Trophoblast cell (in vitro differentiated cells and primary cell): ENCODE results near the gene SPATC1L.

Experiments used
- DNase-seq, 2 donors: peaks; one replicate each; pipeline ENCODE4 v3.0.0-alpha.2; 2016
- H2AFZ ChIP-seq: 2 replicates; pipeline ENCODE4 v1.6.1; 2013; ENCODE audit warnings: low read length, moderate library complexity, mild to moderate bottlenecking; ENCODE audit not compliant: insufficient read depth, poor library complexity
- H2AK5ac ChIP-seq: 2 replicates; pipeline ENCODE4 v1.6.1; 2013; ENCODE audit warnings: mild to moderate bottlenecking, low read length
- H2BK120ac ChIP-seq: 2 replicates; pipeline ENCODE4 v1.6.1; 2013; ENCODE audit warnings: low read length, mild to moderate bottlenecking, moderate library complexity; ENCODE audit not compliant: insufficient read depth, poor library complexity
- H2BK12ac ChIP-seq: 2 replicates; pipeline ENCODE4 v1.6.1; 2013; ENCODE audit warnings: mild to moderate bottlenecking, low read length, moderate library complexity
- H2BK5ac ChIP-seq: 2 replicates; pipeline ENCODE4 v1.6.1; 2013; ENCODE audit warnings: low read length, low read depth, moderate library complexity, mild to moderate bottlenecking; ENCODE audit not compliant: poor library complexity
- H3K14ac ChIP-seq: 2 replicates; pipeline ENCODE4 v1.6.1; 2013; ENCODE audit warnings: mild to moderate bottlenecking, low read length
- H3K18ac ChIP-seq: 2 replicates; pipeline ENCODE4 v1.6.1; 2013; ENCODE audit warnings: mild to moderate bottlenecking, low read length
- H3K23ac ChIP-seq: 2 replicates; pipeline ENCODE4 v1.6.1; 2013; ENCODE audit warnings: low read length
- H3K27ac ChIP-seq: 2 replicates; pipeline ENCODE4 v1.5.1; 2013; ENCODE audit warnings: low read depth, mild to moderate bottlenecking, inconsistent platforms, low read length, moderate library complexity
- H3K27me3 ChIP-seq: 2 replicates; pipeline ENCODE4 v1.6.1; 2013; ENCODE audit warnings: inconsistent platforms, mild to moderate bottlenecking, low read length, moderate library complexity; ENCODE audit not compliant: insufficient read depth
- H3K36me3 ChIP-seq, 2 experiments: 1 replicate in 1 of 2; 2 replicates in 1 of 2; pipeline ENCODE4 v1.6.1; 2013; ENCODE audit warnings: low read length in 2 of 2, mild to moderate bottlenecking in 2 of 2, moderate library complexity in 1 of 2; ENCODE audit not compliant: insufficient read depth in 2 of 2, control insufficient read depth in 1 of 2
- H3K4ac ChIP-seq: 2 replicates; pipeline ENCODE4 v1.6.1; 2013; ENCODE audit warnings: low read depth, mild to moderate bottlenecking, low read length, moderate library complexity
- H3K4me1 ChIP-seq, 2 experiments: 1 replicate in 1 of 2; 2 replicates in 1 of 2; pipeline ENCODE4 v1.6.1; 2013; ENCODE audit warnings: low read length in 2 of 2, mild to moderate bottlenecking in 2 of 2, moderate library complexity in 1 of 2; ENCODE audit not compliant: insufficient read depth in 2 of 2, control insufficient read depth in 1 of 2
- H3K4me2 ChIP-seq: 2 replicates; pipeline ENCODE4 v1.6.1; 2013; ENCODE audit warnings: inconsistent platforms, mild to moderate bottlenecking, low read length, moderate library complexity
- H3K4me3 ChIP-seq: 2 replicates; pipeline ENCODE4 v1.5.1; 2013; ENCODE audit warnings: mild to moderate bottlenecking, low read depth, low read length, inconsistent platforms
- H3K79me1 ChIP-seq: one replicate; pipeline ENCODE4 v1.6.1; 2013; ENCODE audit warnings: low read length
- H3K79me2 ChIP-seq: 2 replicates; pipeline ENCODE4 v1.6.1; 2013; ENCODE audit warnings: low read length, mild to moderate bottlenecking; ENCODE audit not compliant: control insufficient read depth, insufficient read depth, poor library complexity
- H3K9ac ChIP-seq: 2 replicates; pipeline ENCODE4 v1.6.1; 2013; ENCODE audit warnings: mild to moderate bottlenecking, low read length
- H3K9me3 ChIP-seq: 2 replicates; pipeline ENCODE4 v1.6.1; 2013; ENCODE audit warnings: low read depth, mild to moderate bottlenecking, control low read depth, inconsistent platforms, low read length; ENCODE audit not compliant: insufficient read depth
- H4K12ac ChIP-seq: 2 replicates; pipeline ENCODE4 v1.6.1; 2013; ENCODE audit warnings: low read depth, mild to moderate bottlenecking, low read length, moderate library complexity
- H4K8ac ChIP-seq: 2 replicates; pipeline ENCODE4 v1.6.1; 2013; ENCODE audit warnings: low read depth, mild to moderate bottlenecking, low read length, moderate library complexity
- H4K91ac ChIP-seq: one replicate; pipeline ENCODE4 v1.6.1; 2013; ENCODE audit warnings: low read depth, mild to moderate bottlenecking, low read length, moderate library complexity
- WGBS: extraction: QIAGEN DNeasy Blood & Tissue Kit; methylation state at CpG from one replicate; pipeline ENCODE4 v1.1.7; 2013; ENCODE audit warnings: missing lambda C conversion rate; ENCODE audit not compliant: insufficient read length, insufficient coverage; ENCODE audit errors: extremely low coverage; 5-methylcytosine and 5-hydroxymethylcytosine counted together

The SPATC1L gene

DNA sequence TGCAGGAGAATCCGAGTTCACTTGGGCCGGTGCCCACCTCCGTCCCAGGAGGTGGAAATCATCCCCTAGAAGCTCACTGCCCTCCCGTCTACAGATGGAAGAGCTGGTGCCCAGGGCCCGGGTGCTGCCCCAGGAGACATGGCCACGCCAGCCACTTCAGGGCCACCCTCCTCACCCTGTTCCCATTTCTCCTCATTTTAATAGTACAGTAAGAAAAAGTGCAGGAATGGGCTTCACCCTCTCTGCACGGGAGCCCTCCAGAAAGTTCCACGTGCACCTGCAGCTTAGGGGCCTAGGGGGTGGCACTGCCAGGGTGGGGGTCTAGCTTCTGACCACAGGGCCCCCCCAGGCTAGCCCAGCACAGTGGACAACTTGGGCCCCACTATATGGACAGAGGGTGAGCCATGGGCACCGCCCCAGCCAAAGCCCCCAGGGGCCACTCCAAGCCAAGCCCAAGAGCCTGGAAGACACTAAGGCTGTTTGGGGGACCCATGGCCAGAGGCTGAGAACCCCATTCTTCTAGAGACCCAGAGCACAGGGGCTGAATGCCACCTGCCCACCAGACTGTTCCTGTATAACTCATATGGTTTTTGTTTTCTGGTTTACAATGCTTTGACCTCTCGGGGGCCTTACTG, 25.5 kb downstream of the SPATC1L start:
- H3K79me2 ChIP-seq: no peaks in the 10 kb centered on the region
- H3K9ac ChIP-seq: no peak overlapping the region
- H4K8ac ChIP-seq: no peak overlapping the region
- H3K27me3 ChIP-seq: no peaks in the 10 kb centered on the region
- peaks cover 0 to 7% of the 10 kb centered on the region in 2 experiments for H3K4me1 ChIP-seq
- H3K9me3 ChIP-seq: peaks cover 6% of the 10 kb centered on the region
- no peak overlapping the region for H2BK120ac ChIP-seq
- H4K91ac ChIP-seq: no peak overlapping the region
- no peak overlapping the region for H3K23ac ChIP-seq
- no peak overlapping the region for H2AFZ ChIP-seq
- H2BK5ac ChIP-seq: no peak overlapping the region
- H3K14ac ChIP-seq: no peak overlapping the region
- no peak overlapping the region for H4K12ac ChIP-seq
- no peak overlapping the region for H2BK12ac ChIP-seq
- no peak overlapping the region for H3K4me2 ChIP-seq
- no peak overlapping the region for H3K4ac ChIP-seq
- no peak overlapping the region for H3K27ac ChIP-seq
- no peaks in the 10 kb centered on the region for H3K79me1 ChIP-seq
- H3K18ac ChIP-seq: no peak overlapping the region
- peaks cover 10 to 12% of the 10 kb centered on the region in 2 experiments for H3K36me3 ChIP-seq
- no peak overlapping the region for H2AK5ac ChIP-seq
- H3K4me3 ChIP-seq: no peak overlapping the region
- no CpG with 5 or more reads among the region's 10 CpGs for WGBS
- no peak for DNase-seq

DNA sequence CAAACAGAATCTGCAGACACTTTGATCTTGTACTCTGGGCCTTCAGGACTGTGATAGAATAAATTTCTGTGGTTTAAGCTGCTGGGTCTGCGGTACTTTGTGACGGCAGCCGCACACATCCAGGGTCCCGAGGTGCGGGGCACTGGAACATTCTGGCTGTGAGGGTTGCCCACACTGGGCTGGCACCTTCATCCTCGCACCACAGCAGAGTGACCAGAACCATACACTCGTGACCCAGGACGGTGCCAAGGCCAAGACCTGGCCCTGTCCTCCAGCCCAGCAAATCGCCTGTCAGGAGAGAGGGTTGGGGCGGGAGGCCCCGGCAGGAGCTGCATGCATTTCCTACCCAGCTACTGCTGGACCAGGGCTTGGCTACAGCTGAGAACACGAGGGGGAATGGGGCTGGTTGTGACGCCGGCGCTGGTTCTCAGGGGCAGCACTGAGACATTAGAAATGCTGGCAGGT, 26.2 kb downstream of the SPATC1L start:
- Histone ChIP-seq H3K4me2 (no peak overlapping the region), H3K4me1 (peaks cover 5 to 12% of the 10 kb centered on the region in 2 experiments), H2AFZ (no peak overlapping the region), H3K27me3 (no peaks in the 10 kb centered on the region), H3K4ac (no peak overlapping the region), H3K18ac (no peak overlapping the region), H4K91ac (no peak overlapping the region), H4K12ac (no peak overlapping the region), H2AK5ac (no peak overlapping the region), H3K36me3 (peaks cover 10 to 12% of the 10 kb centered on the region in 2 experiments), H2BK120ac (no peak overlapping the region), H3K27ac (no peak overlapping the region), H4K8ac (no peak overlapping the region), H3K9me3 (peaks cover 6% of the 10 kb centered on the region), H2BK5ac (no peak overlapping the region), H3K14ac (no peak overlapping the region), H3K79me2 (peaks cover 2% of the 10 kb centered on the region), H2BK12ac (no peak overlapping the region), H3K23ac (no peak overlapping the region), H3K9ac (no peak overlapping the region), H3K79me1 (no peaks in the 10 kb centered on the region), H3K4me3 (no peak overlapping the region)
- DNase-seq: no peak
- WGBS: no CpG with 5 or more reads among the region's 15 CpGs

DNA sequence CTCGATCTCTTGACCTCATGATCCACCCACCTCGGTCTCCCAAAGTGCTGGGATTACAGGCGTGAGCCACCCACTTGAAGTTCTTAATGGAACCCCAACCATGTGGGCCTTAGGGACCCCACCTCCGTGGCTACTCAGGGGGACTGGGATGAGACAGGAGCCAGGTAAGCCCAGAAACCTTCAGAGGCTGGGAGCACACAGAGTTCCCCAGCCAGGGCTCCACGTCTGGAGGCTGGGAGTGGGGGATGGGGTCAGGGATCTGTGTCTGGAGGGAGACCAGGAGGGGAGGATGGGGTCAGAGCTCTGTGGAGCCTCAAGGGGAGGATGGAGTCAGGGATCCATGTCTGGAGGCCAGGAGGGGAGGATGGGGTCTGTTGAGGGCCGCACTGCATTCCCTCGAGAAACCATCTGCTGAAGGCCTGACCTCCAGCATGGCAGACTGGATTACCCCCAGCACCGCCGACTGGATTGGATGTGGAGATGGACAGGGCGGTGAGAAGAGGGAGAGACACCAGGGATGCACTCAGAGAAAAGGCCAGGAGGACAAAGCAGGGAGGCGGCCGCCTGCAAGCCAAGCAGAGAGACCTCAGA, 26.8 kb downstream of the SPATC1L start:
- H3K27ac ChIP-seq: no peak overlapping the region
- no peak for DNase-seq
- H3K27me3 ChIP-seq: no peaks in the 10 kb centered on the region
- no peaks in the 10 kb centered on the region for H3K79me1 ChIP-seq
- no peak overlapping the region for H3K4ac ChIP-seq
- H3K4me1 ChIP-seq: peaks cover 6 to 13% of the 10 kb centered on the region in 2 experiments
- H3K79me2 ChIP-seq: peaks cover 2% of the 10 kb centered on the region
- H4K8ac ChIP-seq: no peak overlapping the region
- H2BK12ac ChIP-seq: no peak overlapping the region
- H3K18ac ChIP-seq: no peak overlapping the region
- H3K14ac ChIP-seq: no peak overlapping the region
- no peak overlapping the region for H3K23ac ChIP-seq
- no peak overlapping the region for H2AFZ ChIP-seq
- no peak overlapping the region for H2BK5ac ChIP-seq
- H3K9ac ChIP-seq: no peak overlapping the region
- no peak overlapping the region for H4K12ac ChIP-seq
- no peak overlapping the region for H3K4me2 ChIP-seq
- H3K4me3 ChIP-seq: no peak overlapping the region
- no peak overlapping the region for H4K91ac ChIP-seq
- peaks cover 10 to 12% of the 10 kb centered on the region in 2 experiments for H3K36me3 ChIP-seq
- no peak overlapping the region for H2AK5ac ChIP-seq
- no CpG with 5 or more reads among the region's 12 CpGs for WGBS
- no peak overlapping the region for H2BK120ac ChIP-seq
- peaks cover 6% of the 10 kb centered on the region for H3K9me3 ChIP-seq

DNA sequence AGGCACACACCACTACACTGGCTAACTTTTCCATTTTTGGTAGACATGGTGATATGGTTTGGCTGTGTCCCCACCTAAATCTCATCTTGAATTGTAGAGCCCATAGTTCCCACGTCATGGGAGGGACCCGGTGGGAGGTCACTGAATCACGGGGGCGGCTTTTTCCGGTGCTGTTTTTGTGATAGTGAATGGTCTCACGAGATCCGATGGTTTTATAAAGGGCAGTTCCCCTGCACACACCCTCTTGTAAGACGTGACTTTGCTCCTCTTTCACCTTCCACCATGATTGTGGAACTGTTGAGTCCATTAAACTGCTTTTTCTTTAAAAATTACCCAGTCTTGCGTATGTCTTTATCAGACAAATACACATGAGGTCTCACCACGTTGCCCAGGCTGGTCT, 27.6 kb downstream of the SPATC1L start:
- H3K79me1 ChIP-seq: no peaks in the 10 kb centered on the region
- H3K27ac ChIP-seq: no peak overlapping the region
- no peak overlapping the region for H2BK120ac ChIP-seq
- H3K9ac ChIP-seq: no peak overlapping the region
- H3K9me3 ChIP-seq: peaks cover 6% of the 10 kb centered on the region
- H3K4me3 ChIP-seq: no peak overlapping the region
- H4K8ac ChIP-seq: no peak overlapping the region
- H4K12ac ChIP-seq: no peak overlapping the region
- H3K4me1 ChIP-seq: peaks cover 6 to 13% of the 10 kb centered on the region in 2 experiments
- H3K4ac ChIP-seq: no peak overlapping the region
- H3K79me2 ChIP-seq: peaks cover 2% of the 10 kb centered on the region
- H3K14ac ChIP-seq: no peak overlapping the region
- H3K18ac ChIP-seq: no peak overlapping the region
- no peak overlapping the region for H2AFZ ChIP-seq
- H2BK12ac ChIP-seq: no peak overlapping the region
- no peak overlapping the region for H4K91ac ChIP-seq
- no peaks in the 10 kb centered on the region for H3K27me3 ChIP-seq
- H3K36me3 ChIP-seq: peaks cover 9 to 11% of the 10 kb centered on the region in 2 experiments
- H3K23ac ChIP-seq: no peak overlapping the region
- H3K4me2 ChIP-seq: no peak overlapping the region
- no peak for DNase-seq
- no peak overlapping the region for H2AK5ac ChIP-seq
- H2BK5ac ChIP-seq: no peak overlapping the region
- whole genome bisulfite sequencing: no CpG with 5 or more reads among the region's 10 CpGs
